DOHH2 (cell line): ENCODE results near the gene MGMT.

Source experiments
- EZH2phosphoT487 ChIP-seq: fragments of 200-600 bp; sonication (generic); IDR thresholded peaks from 2 replicates; pipeline ENCODE4 v1.6.1; 2017; ENCODE audit warnings: borderline replicate concordance, mild to moderate bottlenecking, antibody characterized with exemption, low read length, moderate library complexity, mixed read lengths
- TF ChIP-seq, protein P1 (sequence below): fragments of 200-600 bp; sonication (generic); IDR thresholded peaks from one replicate; pipeline ENCODE4 v1.5.1; 2014; ENCODE audit warnings: antibody characterized with exemption, mild to moderate bottlenecking, low read depth, low read length; ENCODE audit not compliant: poor library complexity, severe bottlenecking

DNA sequence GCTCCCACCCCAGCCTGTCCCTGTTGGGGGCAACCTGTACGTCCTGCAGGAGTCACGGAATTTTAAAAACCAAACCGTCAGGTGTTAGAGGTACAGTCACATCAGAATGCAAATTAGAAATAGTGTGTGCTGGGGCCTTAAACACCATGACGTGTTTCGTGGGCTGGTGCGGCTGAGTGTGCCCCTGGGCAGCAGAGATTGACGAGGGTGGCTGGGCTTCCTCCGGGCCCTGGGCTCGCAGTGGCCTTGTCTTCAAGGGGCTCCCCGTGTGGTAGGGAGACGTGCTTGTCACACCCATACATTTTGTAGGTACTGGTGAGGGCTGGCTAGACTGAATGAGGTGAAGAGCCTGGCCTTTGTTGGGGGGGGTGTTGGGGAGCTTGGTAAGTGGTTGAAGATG lies 7.6 kb downstream of the MGMT start:
- TF ChIP-seq, protein P1, sequence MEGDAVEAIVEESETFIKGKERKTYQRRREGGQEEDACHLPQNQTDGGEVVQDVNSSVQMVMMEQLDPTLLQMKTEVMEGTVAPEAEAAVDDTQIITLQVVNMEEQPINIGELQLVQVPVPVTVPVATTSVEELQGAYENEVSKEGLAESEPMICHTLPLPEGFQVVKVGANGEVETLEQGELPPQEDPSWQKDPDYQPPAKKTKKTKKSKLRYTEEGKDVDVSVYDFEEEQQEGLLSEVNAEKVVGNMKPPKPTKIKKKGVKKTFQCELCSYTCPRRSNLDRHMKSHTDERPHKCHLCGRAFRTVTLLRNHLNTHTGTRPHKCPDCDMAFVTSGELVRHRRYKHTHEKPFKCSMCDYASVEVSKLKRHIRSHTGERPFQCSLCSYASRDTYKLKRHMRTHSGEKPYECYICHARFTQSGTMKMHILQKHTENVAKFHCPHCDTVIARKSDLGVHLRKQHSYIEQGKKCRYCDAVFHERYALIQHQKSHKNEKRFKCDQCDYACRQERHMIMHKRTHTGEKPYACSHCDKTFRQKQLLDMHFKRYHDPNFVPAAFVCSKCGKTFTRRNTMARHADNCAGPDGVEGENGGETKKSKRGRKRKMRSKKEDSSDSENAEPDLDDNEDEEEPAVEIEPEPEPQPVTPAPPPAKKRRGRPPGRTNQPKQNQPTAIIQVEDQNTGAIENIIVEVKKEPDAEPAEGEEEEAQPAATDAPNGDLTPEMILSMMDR: no peak
- TF ChIP-seq EZH2phosphoT487: no peak
